NCI-H1092 treated with DMSO at 0.1 percent for 48 hours (cell line): Measurements from ENCODE around the gene C3.
"Not testable (repeated sequence)": the region's sequence is repeated elsewhere in the genome, so short reads cannot be mapped to it uniquely, and the experiment has no call there.

Experiments used
- DNase-seq: peaks from one replicate; lab custom pipeline; 2025; lab: John Stamatoyannopoulos, UW

Gene C3

GRCh38 chr19:6690160-6690885 is 30.1 kb downstream of the C3 start:
- DNase-seq = no peak

GRCh38 chr19:6687114-6687513 is 33.3 kb downstream of the C3 start:
- DNase-seq = no peak

DNA sequence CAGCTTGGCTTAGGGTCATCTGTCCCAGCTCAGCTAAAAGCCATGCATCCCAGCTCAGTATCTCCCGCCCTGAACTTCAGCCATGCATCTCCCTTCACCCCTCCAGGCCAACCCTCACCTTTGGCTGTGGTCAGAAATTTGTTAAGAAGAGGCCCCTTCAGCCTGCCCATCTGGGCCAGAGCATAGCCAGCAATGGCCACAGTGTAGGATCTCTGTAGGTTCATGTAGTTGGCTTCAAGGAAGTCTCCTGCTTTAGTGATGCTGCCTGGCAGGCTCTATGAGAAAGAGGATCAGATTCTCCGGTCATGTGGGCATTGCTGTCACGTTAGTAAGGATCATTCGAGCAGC is 33.8 kb downstream of the C3 start:
- no peak for DNase-seq

DNA sequence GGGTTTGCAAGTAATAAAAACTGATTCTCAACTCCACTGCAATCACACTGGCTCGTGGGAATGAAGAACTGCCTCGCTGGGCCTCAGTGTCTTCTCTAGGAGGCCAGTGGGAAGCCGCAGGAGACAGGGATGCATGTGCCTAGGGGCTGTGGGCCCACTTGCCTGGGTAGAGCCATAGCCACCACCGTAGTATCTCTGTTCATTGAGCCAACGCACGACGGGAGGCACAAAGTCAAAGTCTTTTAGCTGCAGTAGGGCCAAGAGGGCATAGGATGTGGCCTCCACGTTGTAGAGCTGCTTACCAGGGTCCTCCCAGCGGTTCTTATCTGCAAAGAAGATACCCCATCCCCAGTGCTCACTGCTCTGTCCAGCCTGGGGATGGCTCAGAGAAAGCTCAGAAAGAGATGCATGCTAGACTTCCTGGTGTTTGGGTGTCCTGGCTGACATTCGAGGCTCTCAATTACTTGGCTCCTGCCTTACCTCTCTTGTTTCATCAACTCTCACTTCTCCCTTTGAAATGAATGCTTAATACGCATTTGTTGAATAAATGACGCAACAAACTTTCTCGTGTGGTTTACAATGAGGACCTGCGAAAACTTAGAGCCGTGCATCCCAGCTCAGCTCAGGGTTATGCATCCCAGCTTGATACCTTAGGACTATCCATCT is 34.4 kb downstream of the C3 start:
- no peak for DNase-seq

DNA sequence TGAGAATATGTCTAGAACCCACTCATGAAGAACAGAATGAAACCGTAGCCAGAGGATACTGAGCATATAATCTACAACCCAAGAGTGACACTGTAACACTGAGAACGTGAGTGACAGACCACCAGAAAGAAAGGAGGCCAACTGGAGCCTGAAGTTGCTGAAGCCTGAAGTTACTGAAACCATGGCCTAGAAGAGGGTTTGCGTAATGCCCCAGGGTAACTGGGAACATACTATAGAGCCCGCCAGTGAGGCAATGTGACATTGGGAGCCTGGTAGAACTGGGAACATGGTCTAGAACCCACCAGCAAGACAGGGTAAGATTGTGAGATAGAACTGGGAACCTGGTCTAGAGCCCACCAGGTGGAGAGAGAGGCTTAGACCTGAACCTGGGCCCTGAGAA is 35.0 kb downstream of the C3 start:
- no peak for DNase-seq

- no peak for DNase-seq
Measured at GRCh38 chr19:6683971-6684370, 36.5 kb downstream of the C3 start.

DNA sequence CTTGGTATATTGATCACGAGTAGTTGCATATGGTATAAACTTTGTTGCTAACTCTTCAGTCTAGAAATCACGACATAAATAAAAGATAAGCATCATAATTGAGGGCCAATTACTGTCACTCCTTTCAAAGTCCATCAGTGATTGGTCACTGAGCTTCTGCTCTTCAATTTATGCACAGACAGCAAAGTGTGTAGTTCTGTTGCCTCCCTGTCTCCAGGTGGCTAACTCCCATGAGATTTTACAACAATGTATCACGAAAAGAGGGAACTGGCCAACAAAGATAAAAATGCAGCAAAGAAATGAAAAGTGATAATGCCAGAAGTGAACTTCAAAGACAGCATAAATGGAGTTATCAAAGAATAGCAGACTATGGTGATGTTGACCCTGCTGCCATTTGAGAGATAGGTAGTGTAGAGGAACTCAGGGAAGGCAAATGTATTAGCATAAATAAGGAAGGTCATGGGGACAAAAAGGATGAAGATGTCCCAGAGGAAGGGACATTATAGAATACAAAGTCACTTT is 37.8 kb downstream of the C3 start:
- no peak for DNase-seq

DNA sequence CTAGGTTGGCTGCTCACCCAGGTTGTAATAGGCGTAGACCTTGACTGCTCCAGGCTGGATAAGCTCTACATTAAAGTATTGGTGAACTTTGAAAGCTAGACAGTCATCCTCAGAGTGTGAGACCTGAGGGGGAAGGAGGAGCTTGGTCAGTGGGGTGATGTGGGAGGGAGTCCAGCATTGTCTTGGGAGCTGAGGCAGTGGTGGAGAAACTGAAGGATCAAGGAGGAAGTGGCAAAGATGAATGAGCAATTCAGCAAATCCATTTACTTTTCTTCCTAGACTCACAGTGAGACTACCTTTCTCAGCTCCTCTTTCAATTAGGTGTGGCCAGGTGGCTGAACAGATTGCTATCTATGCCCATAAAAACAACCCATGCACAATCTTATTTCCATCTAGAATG is 40.3 kb downstream of the C3 start:
- no peak for DNase-seq

DNA sequence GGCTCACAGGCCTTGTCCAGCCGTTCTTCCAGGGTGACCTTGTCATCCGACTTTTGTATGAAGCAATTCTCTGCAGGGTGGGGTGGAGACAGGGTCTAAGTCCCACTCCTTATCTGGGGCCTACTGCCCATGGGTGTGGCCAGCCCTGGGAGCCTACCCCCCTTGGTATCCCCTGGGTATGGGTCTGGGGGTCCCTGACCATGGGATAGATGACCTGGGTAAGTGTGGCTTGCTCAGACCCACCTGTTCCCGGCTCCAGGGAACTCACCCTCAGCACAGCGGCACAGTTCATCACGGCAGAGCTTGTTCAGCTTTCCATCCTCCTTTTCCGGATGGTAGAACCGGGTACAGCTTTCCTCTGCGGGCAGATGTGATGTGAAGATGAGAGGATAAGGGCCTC is 41.3 kb downstream of the C3 start:
- no peak for DNase-seq

DNA sequence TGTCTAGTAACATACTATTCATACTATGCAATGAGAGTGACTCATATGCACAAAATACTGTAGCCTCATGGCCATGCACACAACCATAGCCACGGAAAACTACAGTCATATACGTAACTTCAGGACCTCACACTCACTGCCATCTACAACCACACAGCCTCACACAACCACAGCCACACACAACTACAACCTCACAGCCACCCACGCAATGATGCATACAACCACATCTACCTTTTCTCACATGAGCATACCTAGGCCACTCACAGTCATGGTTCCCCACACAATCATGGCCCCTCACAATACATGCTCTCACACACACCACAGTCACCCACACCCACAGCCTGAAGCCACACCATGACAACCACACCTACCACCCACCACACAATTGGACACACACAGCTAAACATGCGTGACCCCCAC is 41.8 kb downstream of the C3 start:
- DNase-seq = no peak

GRCh38 chr19:6677883-6678689 is 42.4 kb downstream of the C3 start:
- DNase-seq = no peak

DNA sequence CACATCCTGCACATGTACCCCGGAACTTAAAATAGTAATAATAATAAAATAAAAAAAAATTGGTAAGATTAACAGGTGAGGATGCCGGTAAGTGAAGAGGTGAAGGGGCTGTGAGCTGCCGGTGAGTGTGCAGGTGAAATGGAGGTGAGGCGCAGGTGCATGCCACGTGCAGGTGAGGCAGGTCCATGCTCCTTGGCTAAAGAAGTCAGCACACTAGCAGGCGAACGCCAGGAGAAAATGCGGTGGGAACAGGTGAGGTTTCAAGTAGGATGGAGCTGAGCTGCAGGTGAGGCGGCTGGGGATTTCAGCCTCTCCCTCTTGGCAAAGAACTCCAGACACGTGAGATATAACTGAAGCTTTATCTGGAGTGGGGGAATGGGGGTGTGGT is 43.0 kb downstream of the C3 start:
- no peak for DNase-seq

DNA sequence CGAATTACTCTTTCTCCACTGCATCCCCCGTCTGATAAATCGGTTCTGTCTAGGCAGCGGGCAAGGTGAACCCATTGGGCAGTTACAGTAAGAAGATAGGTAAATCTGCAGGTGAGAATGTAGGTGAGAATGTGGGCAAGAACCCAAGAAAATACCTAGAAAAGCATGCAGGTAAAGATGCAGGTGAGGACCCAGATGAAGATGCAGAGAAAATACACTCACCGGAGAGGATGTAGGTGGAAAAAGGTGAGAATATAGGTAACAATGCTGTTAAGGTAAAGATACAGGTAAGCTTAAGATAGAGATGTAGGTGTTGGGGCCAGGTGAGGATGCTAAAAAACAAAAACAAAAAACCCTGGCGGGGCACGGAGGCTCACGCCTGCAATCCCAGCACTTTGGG is 44.2 kb downstream of the C3 start:
- DNase-seq = no peak

DNA sequence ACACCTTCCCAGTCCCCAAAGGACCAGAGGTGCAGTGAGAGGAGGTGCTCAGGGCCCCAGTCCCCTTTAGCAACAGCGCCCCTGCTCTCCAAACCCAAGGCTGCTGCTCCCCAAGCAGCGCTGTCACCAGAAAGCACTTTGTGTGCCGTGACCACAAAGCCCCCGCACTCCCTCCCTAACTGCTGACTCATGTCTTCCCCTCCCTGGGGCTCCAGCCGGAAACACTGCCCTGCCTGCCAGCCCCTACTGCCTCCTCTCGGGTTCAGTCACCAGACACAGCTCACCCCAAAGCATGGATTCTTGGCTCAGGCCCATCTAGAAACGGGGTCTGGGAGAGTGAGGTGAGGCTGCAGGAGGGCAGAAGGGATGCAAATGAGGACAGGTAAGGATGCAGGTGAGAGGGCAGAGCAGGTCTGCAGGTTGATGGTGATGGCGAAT is 45.6 kb downstream of the C3 start:
- no peak for DNase-seq

GRCh38 chr19:6674408-6674807 is 46.0 kb downstream of the C3 start:
- DNase-seq = not testable (repeated sequence)

DNA sequence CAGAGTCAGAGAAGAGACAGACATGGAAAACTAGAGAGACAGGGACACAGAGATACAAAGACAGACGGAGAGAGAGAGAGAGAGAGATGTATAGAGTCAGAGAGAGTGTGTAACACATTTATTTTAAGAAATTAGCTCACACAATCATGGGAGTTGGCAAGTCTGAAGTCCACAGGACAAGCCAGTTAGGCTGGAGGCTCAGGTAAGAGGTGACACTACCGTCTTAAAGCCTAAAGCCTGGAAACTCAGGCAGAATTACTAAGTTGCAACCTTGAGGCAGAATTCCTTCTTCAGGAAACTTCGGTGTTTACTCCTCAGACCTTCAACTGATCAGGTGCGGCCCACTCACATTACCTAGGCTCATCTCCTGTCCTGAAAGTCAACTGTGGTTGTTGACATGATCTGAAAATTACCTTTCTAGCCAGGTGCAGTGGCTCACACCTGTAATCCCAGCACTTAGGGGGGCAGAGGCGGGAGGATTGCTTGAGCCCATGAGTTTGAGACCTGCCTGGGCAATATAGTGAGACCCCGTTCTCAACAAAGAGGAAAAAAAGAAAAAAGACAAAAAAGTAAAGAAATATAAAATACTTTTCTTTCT is 47.7 kb downstream of the C3 start:
- DNase-seq = no peak

GRCh38 chr19:6671960-6672359 is 48.5 kb downstream of the C3 start:
- no peak for DNase-seq

- DNase-seq = no peak
Measured at GRCh38 chr19:6668691-6669090, 51.8 kb downstream of the C3 start.

- no peak for DNase-seq
Measured at GRCh38 chr19:6667114-6667627, 53.3 kb downstream of the C3 start.

DNA sequence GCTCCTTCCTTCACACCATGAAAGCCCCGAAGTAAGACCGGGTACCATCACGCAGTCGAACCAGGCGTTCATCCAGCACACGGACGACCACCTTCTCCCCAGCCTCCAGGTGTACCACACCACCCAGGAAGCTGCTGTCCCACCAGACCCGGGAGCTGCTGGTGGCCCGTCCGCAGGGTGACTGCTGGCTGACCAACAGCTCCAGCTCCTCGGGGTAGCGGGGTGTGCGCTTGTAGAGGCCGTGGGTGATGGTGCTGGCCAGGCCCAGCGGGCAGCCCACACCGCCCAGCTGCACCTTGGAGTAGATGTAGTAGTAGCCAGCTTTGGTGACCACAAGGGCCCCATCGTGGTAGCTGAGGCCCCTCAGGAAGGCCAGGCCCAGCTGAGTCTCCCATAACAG is 55.5 kb downstream of the C3 start:
- no peak for DNase-seq

- DNase-seq = no peak
Measured at GRCh38 chr19:6663236-6664201, 56.9 kb downstream of the C3 start.
